K562 (cell line): ENCODE data around the gene SLAIN2. TPM values are rescaled to one million over a fixed set of nuclear protein-coding genes. Genes with fewer than 3 reads are reported as not detected.

Source experiments
- NBN ChIP-seq: fragments of 450-650 bp; IDR thresholded peaks from 2 replicates; pipeline ENCODE4 v1.6.1; 2016; ENCODE audit warnings: low read depth, mild to moderate bottlenecking
- THRAP3 ChIP-seq: fragments of 450-650 bp; IDR thresholded peaks from 2 replicates; pipeline ENCODE4 v1.6.1; 2016; ENCODE audit warnings: mild to moderate bottlenecking, inconsistent platforms, borderline replicate concordance
- ZBTB40 ChIP-seq, 2 experiments: fragments of 450-650 bp in 1 of 2; sonication (generic) in 1 of 2; formaldehyde crosslinking in 1 of 2; IDR thresholded peaks; 2 replicates each; pipeline versions ENCODE4 v1.7.1 to v1.9.0; 2016 to 2022; ENCODE audit warnings: inconsistent platforms in 1 of 2, mild to moderate bottlenecking in 1 of 2, missing genetic modification reagents in 1 of 2
- ZNF212 ChIP-seq: fragments of 450-650 bp; formaldehyde crosslinking; IDR thresholded peaks from 2 replicates; pipeline ENCODE4 v1.4.0; 2020; ENCODE audit warnings: mild to moderate bottlenecking
- polyA plus RNA-seq, 8 experiments: library from polyadenylated mRNA; depleted of rRNA in 4 of 8; stranded (reverse) in 5 of 8; unstranded in 3 of 8; fragments of >200 nt; fragmentation: Nextera tagmentation in 2 of 8; fragmentation: Illumina TruSeq in 1 of 8; extraction: Ambion mirVana in 2 of 8; extraction: Trizol in 1 of 8; gene quantifications; 2 replicates each; pipeline versions ENCODE4 v1.2.1 to v1.2.3, GENCODE V29; 2011 to 2014; ENCODE audit warnings: inconsistent platforms in 1 of 8, missing spikeins in 1 of 8
- total RNA-seq, 7 experiments: library from RNA; depleted of rRNA in 6 of 7; stranded (reverse); fragments of >200 nt in 6 of 7; fragmentation: Illumina TruSeq in 2 of 7; extraction: Trizol in 2 of 7; gene quantifications; 2 replicates each; pipeline versions ENCODE4 v1.2.1 to v1.2.3, GENCODE V29; 2011 to 2021; ENCODE audit warnings: low replicate concordance in 1 of 7

The SLAIN2 gene
- total and polyA plus RNA-seq, 9 of the 15 experiments (the other 6 are each of a cell fraction or from before 2014, with no cell fraction given): 3.5 to 116 (median 35.0) TPM

- no peak for TF ChIP-seq ZBTB40 (IDR thresholded peaks at IDR 0.05)
- no peak for TF ChIP-seq ZBTB40 (CRISPR knock-in tag; IDR thresholded peaks at IDR 0.05)
- TF ChIP-seq NBN: no peak
- no peak for TF ChIP-seq ZNF212 (CRISPR knock-in tag)
- TF ChIP-seq THRAP3: no peak
- TF ChIP-seq, all 486 proteins: peak for 0
Measured at GRCh38 chr4:48431401-48431800, 90.1 kb downstream of the SLAIN2 start (continued).
